HG03097 (cell line): ENCODE measurements around the gene ARL15.
"Not testable (repeated sequence)": the region's sequence is repeated elsewhere in the genome, so short reads cannot be mapped to it uniquely, and the experiment has no call there.

Source experiments
- ATAC-seq: cut with Tn5 transposase; IDR thresholded peaks from one replicate; pipeline ENCODE4 v1.9.1; 2021; ENCODE audit not compliant: unreplicated experiment, low FRiP score

The ARL15 gene

GRCh38 chr5:54310433-54311175 is at the start of gene ARL15:
TSS of gene ARL15 (minus strand) at chr5:54310573.
- ATAC-seq: peak; percentile 96

DNA sequence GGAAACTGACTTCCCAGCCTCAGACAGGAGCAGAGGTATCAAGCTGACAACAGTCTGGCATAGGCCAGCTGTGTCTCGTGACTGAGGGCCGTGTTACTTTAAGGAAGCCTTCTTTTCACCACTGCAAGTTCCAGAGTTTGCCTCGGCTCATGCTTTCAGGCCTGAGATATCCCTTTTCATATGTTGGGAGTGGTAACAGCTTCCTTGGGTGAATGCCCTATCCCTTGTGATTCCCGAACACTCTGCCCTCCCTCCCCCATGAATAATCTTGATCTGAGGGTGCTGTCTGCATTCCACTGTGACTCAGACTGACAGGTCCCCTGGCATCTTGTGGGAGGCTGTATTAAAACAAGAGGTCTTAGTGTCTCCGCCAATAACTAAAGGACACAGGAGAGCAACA is 49.7 kb upstream of the ARL15 start:
- ATAC-seq: no peak

- no peak for ATAC-seq
Observed at GRCh38 chr5:54357408-54358058, 47.2 kb upstream of the ARL15 start.

- ATAC-seq: not testable (repeated sequence)
Observed at GRCh38 chr5:54353933-54354564, 43.7 kb upstream of the ARL15 start.

DNA sequence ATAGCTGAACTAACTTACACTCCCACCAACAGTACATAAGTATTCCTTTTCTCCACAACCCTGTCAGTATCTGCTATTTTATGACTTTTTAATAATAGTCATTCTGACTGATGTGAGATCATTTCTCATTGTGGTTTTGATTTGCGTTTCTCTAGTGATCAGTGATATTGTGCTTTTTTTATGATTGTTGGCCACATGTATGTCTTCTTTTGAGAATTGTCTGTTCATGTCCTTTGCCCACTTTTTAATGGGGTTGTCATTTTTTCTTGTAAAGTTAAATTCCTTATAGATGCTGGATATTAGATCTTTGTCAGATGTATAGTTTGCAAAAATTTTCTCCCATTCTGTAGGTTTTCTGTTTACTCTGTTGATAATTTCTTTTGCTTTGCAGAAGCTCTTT is 42.2 kb upstream of the ARL15 start:
- not testable (repeated sequence) for ATAC-seq

DNA sequence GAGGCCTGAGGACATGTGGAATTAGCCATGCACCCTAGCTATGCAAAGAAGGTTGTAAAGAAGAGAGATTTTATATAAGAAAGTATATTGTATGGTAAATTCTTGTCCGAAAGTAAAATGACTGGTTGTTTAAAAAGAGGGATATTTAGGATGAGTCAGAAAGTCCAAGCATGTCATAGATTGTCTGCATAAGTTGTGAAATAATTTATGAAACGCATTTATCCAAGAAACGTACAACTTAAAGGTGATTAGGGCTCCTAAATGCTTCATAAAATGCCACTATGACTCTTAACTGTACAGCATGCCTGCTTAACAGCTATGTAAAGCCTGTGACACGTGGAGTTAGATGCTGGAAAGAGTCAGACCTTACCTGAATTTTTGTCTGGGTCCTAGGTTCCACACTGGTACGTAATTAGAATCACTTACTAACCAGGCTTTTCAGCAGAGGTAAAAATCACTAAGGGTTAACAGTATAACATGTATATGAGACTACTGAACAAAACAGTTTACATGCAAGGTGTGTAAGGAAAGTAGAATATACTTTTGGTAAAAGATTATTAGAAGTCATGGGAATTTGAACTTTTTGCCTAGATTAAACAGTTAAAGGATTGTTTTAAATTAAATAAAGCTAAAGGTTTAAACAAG is 37.0 kb upstream of the ARL15 start:
- no peak for ATAC-seq

DNA sequence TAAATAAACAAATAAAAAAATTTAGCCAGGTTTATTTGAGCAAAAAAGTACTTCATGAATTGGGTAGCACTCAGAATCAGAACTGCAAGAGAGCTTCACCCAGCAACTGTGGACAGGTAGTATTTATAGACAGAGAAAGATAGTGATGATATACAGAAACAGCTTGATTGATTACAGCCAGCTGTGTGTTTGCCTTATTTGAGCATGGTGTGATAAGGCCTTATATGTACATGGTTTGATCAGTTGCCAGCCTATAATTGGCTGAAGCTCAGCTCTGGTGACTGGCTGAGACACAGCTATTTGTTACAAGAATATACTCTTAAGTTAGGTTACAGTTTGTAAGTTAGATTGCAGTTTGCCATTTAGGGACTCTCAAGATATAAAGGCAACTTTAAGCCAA is 34.3 kb upstream of the ARL15 start:
- ATAC-seq: no peak

DNA sequence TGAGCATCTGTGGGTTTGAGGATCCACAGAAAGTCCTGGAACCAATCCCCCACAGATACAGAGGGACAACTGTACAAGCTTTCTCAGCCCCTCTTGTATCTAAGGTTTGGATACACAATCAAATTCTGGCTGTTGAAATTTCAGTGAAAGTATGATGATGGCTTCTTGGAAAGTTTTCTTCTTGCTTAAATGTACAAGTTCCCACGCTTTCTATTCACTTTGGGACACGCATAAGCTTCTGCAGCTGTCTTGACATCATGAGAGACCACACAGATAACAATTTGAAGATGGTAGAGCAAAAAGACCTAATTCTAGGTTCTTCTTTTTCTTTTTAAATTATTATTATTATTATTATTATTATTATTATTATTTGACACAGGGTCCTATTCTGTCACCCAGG is 31.6 kb upstream of the ARL15 start:
- ATAC-seq: no peak

- no peak for ATAC-seq
Observed at GRCh38 chr5:54337523-54337922, 27.1 kb upstream of the ARL15 start.

DNA sequence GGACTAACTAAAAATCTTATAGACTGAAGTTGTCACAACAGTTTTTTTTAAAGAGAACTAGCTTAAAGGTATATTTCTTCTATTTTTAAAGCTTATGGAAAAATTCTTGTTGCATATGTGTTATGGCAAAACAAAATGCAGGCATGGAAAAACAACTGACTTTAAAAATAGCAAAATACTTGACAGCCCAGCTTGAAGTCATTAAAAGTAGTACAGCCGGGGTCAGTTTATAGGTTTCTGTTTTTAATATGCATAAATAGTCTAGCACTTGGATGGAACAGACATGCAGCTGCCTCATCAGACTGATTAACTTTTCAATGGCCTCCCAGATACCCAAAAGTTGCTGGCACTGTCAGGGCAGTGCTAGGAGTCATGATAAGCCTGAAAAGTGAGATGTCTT is 22.3 kb upstream of the ARL15 start:
- ATAC-seq: no peak

DNA sequence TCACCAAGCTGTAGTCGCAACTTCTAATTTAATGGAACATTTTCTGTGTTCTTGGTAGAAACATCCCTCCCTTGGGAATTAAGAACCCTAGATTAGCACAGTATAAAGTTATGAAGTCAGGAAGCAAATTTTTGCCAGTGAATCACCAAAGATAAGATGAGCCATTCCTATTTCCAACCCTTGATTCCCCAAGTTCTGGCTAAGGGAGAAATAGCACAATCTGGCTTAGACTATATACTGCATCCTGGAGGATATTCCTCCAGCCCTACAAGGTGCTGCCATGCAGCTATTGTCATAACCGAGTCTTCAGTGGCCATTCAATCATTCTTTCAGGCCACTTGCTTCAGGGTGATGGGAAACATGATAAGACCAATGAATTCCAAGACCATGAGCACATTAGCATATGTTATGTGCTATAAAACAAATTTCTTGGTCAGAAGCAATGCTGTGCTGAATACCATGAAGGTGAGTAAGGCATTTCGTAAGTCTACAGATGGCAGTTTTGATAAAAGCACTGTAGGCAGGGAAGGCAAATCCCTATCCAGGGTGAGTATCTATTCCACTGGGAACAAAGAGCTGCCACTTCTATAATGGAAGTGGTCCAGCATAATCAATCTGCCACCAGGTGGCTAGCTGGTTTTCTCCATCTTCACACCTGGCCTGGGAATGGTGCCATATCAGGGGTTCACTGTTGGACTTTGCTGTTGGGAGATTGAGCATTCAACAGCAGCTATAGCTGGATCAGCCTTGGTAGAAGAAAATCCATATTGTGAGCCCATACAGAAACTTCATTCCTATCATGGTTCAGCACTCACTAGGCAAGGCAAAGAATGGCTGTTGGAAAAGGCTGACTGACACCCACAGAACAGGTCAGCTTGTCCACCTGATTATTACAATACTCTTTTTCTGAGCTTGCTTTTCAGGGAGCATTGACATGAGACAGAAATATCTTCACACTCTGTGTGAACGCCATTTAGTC is 19.6 kb upstream of the ARL15 start:
- ATAC-seq: no peak

- ATAC-seq: no peak
Observed at GRCh38 chr5:54326662-54327270, 16.4 kb upstream of the ARL15 start.

GRCh38 chr5:54325610-54326311 is 15.4 kb upstream of the ARL15 start:
- peak; percentile 70 for ATAC-seq

- ATAC-seq: no peak
Observed at GRCh38 chr5:54325272-54325609, 14.9 kb upstream of the ARL15 start.

- no peak for ATAC-seq
Observed at GRCh38 chr5:54324651-54325271, 14.4 kb upstream of the ARL15 start.

- ATAC-seq: no peak
Observed at GRCh38 chr5:54323495-54323894, 13.1 kb upstream of the ARL15 start.

DNA sequence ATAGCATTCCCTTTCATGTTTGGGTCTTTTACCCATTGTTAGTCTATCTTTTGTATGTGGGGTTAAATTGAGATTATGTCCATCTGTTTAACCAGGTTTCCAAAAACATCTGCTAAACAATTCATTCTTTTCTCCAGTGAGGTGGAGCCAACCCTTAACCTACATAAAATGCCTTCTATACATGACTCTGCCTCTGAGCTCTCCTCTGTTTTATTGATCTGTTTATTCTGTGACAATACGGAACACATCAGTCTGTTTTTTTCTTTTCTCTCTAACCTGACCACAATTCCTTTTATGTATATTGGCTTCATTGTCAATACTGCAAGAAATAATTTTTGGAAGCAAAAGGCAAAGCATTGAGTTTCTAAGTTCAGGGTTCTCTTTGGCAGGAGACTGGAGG is 9.9 kb upstream of the ARL15 start:
- no peak for ATAC-seq

- ATAC-seq: no peak
Observed at GRCh38 chr5:54317511-54318260, 7.3 kb upstream of the ARL15 start.
